ENCODE measurements around the gene FIGNL2. TPM values are rescaled to one million over a fixed set of nuclear protein-coding genes. Genes with fewer than 3 reads are reported as not detected.

Gene FIGNL2
- total RNA-seq, 1 donor from 2014 or later: 39.7 TPM

DNA sequence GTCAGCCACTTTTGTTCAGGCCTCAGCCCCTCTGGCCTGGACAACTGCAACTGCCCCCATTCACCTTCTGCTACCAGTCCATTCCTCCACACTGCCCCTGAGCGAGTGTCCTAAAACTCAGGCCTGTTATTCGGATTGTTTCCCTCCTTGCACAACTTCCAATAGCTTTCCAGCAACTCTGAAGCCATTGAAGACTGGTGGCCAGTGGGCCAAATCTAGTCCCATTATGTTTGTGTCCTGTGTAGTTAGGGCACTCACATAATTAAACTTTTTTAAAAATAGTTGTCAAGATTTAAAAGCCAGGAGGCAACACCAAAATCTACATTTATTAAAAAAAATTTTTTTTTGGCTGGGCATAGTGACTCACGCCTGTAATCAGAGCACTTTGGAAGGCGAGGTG, 17.8 kb upstream of the FIGNL2 start:
- Mint-ChIP-seq H3K36me3 (ENCODE audit: low read depth) (no peaks in the 10 kb centered on the region), H3K9me3 (no peaks in the 10 kb centered on the region), H3K27ac (ENCODE audit: unreplicated experiment) (no peak overlapping the region), H3K4me1 (peaks cover 64% of the 10 kb centered on the region), H3K4me3 (peak overlapping the region; percentile 63), H3K27me3 (ENCODE audit: low read depth) (peaks cover 19% of the 10 kb centered on the region)
- DNase-seq (ENCODE audit: low read depth, low spot score): no peak
- TF ChIP-seq, protein P1, sequence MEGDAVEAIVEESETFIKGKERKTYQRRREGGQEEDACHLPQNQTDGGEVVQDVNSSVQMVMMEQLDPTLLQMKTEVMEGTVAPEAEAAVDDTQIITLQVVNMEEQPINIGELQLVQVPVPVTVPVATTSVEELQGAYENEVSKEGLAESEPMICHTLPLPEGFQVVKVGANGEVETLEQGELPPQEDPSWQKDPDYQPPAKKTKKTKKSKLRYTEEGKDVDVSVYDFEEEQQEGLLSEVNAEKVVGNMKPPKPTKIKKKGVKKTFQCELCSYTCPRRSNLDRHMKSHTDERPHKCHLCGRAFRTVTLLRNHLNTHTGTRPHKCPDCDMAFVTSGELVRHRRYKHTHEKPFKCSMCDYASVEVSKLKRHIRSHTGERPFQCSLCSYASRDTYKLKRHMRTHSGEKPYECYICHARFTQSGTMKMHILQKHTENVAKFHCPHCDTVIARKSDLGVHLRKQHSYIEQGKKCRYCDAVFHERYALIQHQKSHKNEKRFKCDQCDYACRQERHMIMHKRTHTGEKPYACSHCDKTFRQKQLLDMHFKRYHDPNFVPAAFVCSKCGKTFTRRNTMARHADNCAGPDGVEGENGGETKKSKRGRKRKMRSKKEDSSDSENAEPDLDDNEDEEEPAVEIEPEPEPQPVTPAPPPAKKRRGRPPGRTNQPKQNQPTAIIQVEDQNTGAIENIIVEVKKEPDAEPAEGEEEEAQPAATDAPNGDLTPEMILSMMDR (conservative IDR thresholded peaks at IDR 0.05): no peak

DNA sequence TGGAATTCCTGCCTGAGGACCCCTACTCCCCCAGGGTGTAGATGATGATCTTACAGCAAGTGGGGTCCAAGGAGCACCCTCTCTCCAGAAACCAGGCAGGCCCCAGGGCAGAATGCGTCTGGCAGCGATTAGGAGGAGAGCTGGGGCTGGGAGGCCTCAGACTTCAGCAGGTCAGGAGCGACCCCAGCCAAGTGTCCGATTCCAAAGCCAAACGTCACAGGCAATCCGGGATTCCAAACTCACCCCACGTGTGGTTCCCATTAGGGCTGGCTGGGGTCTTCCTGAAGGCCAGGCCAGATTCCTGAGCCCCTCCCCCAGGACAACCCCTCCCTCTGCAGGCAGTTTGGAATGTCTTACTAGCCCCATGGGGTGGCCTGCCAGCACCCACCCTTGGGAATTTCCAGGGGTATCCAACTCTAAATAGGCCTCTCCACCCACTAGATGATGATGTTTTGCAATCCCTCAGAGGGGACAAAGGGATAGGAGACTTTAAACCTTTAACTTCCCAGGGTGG, 17.3 kb upstream of the FIGNL2 start:
- Mint-ChIP-seq H3K27ac (ENCODE audit: unreplicated experiment) (no peak overlapping the region), H3K4me3 (peak overlapping the region; percentile 63), H3K9me3 (no peaks in the 10 kb centered on the region), H3K36me3 (ENCODE audit: low read depth) (no peaks in the 10 kb centered on the region), H3K4me1 (peaks cover 60% of the 10 kb centered on the region), H3K27me3 (ENCODE audit: low read depth) (peaks cover 17% of the 10 kb centered on the region)
- no peak for DNase-seq (ENCODE audit: low read depth, low spot score)
- TF ChIP-seq, protein P1 (conservative IDR thresholded peaks at IDR 0.05): no peak

DNA sequence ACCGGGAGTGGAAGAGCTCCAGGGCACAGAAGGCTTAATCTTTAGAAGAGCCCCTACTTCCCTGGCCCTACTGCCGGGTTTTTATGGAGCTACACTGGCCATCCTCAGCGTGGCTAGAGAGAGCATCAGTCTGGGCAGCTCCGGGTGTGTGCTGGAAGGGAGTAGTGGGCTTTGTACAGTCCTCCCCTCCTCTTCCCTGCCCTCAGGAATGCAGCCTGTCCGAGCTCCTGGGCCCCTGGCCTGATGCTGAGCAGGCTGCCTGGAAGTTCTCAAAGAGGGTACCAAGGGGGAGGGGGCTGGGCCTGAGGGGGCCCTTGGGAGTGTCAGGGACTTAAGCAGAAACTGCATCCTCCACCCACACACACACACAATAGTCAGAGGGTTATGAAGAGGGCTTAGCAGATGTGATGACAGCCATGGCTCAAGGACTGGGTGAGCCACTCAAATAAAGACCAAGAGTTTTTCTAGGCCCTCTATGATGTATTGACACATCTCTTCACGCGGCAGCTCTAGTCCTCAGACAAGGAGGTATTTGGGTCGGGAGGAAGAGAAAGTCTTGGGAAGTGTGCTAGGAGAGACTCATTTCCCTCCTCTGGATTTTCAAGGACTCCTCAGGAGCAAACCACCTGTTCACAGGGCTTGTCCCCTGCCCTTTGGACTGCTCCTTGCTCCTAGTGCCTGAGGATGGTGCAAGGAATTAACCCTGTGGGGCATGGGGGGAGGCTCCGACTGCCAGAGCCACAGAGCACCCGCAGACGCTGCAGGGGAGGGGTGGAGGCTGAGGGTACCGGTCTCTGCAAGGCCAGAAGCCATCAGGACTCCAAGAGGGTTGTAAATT, 16.5 kb upstream of the FIGNL2 start:
- Mint-ChIP-seq H3K4me3 (peak overlapping the region; percentile 89), H3K9me3 (no peaks in the 10 kb centered on the region), H3K27me3 (ENCODE audit: low read depth) (peaks cover 11% of the 10 kb centered on the region), H3K4me1 (peaks cover 56% of the 10 kb centered on the region), H3K36me3 (ENCODE audit: low read depth) (no peaks in the 10 kb centered on the region), H3K27ac (ENCODE audit: unreplicated experiment) (no peak overlapping the region)
- TF ChIP-seq, protein P1 (conservative IDR thresholded peaks at IDR 0.05): no peak
- DNase-seq (ENCODE audit: low read depth, low spot score): no peak

DNA sequence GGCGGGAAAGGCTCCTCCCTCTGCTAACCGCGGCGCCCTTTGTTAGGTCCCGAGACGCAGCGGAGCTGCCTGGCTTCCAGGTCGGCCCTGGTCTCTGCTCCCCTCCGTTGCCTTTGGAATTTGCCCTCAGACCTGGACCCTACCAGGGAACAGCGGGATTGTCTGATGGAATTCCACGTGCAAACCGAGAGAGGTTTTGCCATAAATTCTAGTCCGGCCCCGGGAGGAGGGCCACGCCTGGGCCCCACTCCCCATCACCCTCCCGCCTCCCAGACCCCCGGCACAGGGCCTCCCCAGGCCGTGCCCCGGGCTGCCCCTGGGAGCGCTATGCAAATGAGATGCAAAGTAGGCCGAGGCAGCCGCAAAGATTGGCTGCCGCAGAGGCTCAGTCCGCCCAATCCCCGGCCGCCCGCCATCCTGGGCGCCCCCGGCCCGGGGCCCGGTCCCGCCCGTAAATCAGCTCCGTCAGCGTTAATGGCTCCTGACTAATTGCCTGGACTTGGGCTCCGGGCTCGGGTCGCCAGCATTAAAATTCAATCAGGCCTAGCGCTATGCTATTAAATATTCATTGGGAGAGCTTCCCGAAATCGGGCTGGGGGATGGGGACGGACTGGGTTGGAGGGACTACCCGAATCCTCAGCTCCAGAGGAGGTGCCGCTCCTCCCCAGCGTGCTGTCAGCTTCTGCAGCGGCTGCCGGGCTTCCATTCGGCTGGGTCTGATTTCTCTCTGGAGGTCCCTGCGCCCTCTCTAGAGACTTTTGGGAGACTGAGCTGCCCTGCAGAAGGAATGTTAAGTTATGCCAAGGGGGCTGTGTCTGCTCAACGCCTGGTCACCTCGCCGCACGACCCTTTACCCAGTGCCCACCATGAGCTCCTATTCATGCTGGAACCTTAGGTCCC, 15.7 kb upstream of the FIGNL2 start:
- Mint-ChIP-seq H3K9me3 (no peaks in the 10 kb centered on the region), H3K4me3 (peak overlapping the region; percentile 89), H3K36me3 (ENCODE audit: low read depth) (no peaks in the 10 kb centered on the region), H3K4me1 (peaks cover 52% of the 10 kb centered on the region), H3K27me3 (ENCODE audit: low read depth) (peaks cover 10% of the 10 kb centered on the region), H3K27ac (ENCODE audit: unreplicated experiment) (no peak overlapping the region)
- DNase-seq (ENCODE audit: low read depth, low spot score): peak; percentile 70
- TF ChIP-seq, protein P1 (conservative IDR thresholded peaks at IDR 0.05): no peak

DNA sequence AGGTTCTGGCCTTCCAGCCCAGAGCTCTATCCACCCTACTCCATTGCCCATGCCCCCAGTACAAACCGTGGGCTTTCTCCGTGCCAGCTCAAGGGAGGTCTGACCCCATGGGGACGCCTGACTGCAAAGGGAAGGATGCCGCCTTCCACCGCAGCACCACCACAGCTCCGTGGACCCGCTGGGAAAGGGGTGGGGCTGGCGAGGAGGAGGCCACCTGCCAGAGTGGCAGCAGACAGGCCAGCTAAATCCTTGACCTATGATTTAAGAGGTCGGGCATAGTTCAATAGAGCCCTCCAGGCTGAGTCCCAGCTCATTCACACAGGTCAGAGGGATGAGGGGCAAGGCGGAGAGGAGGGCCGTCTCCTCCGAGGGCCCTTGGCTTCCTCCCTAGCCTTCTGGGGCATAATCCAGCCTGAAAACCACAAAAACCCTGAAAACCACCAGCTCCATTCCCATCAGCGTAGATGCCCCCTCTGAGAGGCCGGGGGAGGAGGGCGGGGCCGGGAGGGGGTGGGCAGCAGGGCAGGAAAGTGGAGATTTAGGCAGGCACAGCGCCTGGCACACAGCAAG, 14.9 kb upstream of the FIGNL2 start:
- H3K36me3 Mint-ChIP-seq (ENCODE audit: low read depth): no peaks in the 10 kb centered on the region
- DNase-seq (ENCODE audit: low read depth, low spot score): no peak
- no peaks in the 10 kb centered on the region for H3K9me3 Mint-ChIP-seq

More for the DNA sequence above, 14.9 kb upstream of the FIGNL2 start:
- Mint-ChIP-seq H3K4me3 (peak overlapping the region; percentile 85), H3K27me3 (ENCODE audit: low read depth) (peaks cover 5% of the 10 kb centered on the region), H3K4me1 (peaks cover 47% of the 10 kb centered on the region), H3K27ac (ENCODE audit: unreplicated experiment) (peak overlapping the region; percentile 92)
- TF ChIP-seq, protein P1 (conservative IDR thresholded peaks at IDR 0.05): no peak

Data from neural crest cell (in vitro differentiated cells).